Thoracic aorta (tissue), 2 donors: ENCODE measurements around the gene TMEM18. TPM values are rescaled to one million over a fixed set of nuclear protein-coding genes. Genes with fewer than 3 reads are reported as not detected.

Source experiments
- ATAC-seq: fragments of 150-250 bp; one replicate; pipeline ENCODE4 v1.8.0; 2017; ENCODE audit warnings: low read depth; ENCODE audit not compliant: insufficient number of reproducible peaks, low FRiP score
- DNase-seq: peaks from one replicate; pipeline ENCODE4 v3.0.0-alpha.2; 2020; ENCODE audit warnings: low spot score
- H3K27ac ChIP-seq, 2 donors: fragments of 200-600 bp; sonication (generic); 1 replicate in 1 of 2; 2 replicates in 1 of 2; pipeline ENCODE4 v1.5.1; 2016; ENCODE audit warnings: mild to moderate bottlenecking in 2 of 2, moderate library complexity in 2 of 2
- H3K27me3 ChIP-seq: fragments of 200-600 bp; sonication (generic); replicated peaks from 2 replicates; pipeline ENCODE4 v1.6.0; 2016; ENCODE audit warnings: mild to moderate bottlenecking; ENCODE audit not compliant: insufficient read depth
- H3K36me3 ChIP-seq: fragments of 200-600 bp; sonication (generic); one replicate; pipeline ENCODE4 v1.5.1; 2016
- H3K4me1 ChIP-seq, 2 donors: fragments of 200-600 bp; sonication (generic); 1 replicate in 1 of 2; 2 replicates in 1 of 2; pipeline versions ENCODE4 v1.5.1 to v1.6.0; 2016; ENCODE audit warnings: low read depth in 2 of 2, mild to moderate bottlenecking in 1 of 2; ENCODE audit not compliant: control insufficient read depth in 1 of 2
- H3K4me3 ChIP-seq: fragments of 200-600 bp; sonication (generic); 2 replicates; pipeline ENCODE4 v1.5.1; 2016; ENCODE audit warnings: mild to moderate bottlenecking
- H3K9me3 ChIP-seq: fragments of 200-600 bp; sonication (generic); 2 replicates; pipeline ENCODE4 v1.5.1; 2016
- CTCF ChIP-seq: fragments of 200-600 bp; sonication (generic); IDR thresholded peaks from one replicate; pipeline ENCODE4 v1.5.1; 2019; ENCODE audit warnings: antibody characterized with exemption
- total RNA-seq, 2 donors: library from RNA; depleted of rRNA; stranded (reverse); fragments of >200 nt; gene quantifications; one replicate each; pipeline versions ENCODE4 v1.1.0 to v1.2.3, GENCODE V29; 2016

The TMEM18 gene
- total RNA-seq, 2 donors from 2014 or later, result 3.1 to 14.8 TPM

- TF ChIP-seq CTCF, result no peak
- Histone ChIP-seq H3K4me1 (peaks cover 4 to 9% of the 10 kb centered on the region in 2 donors), H3K27ac (no peak overlapping the region), H3K36me3 (no peaks in the 10 kb centered on the region), H3K27me3 (no peaks in the 10 kb centered on the region), H3K9me3 (no peaks in the 10 kb centered on the region), H3K4me3 (no peak overlapping the region)
- DNase-seq, result no peak
- no peak for ATAC-seq
These were observed 3.3 kb upstream of the TMEM18 start for GRCh38 chr2:680496-680895.

- DNase-seq (no peak), ATAC-seq (no peak)
- no peak overlapping the region for H3K27ac ChIP-seq
These were observed 1.8 kb upstream of the TMEM18 start for GRCh38 chr2:678964-679363.

GRCh38 chr2:677959-678550, 849 bp upstream of the TMEM18 start:
- Histone ChIP-seq H3K4me1 (peaks cover 4 to 14% of the 10 kb centered on the region in 2 donors), H3K27ac (peak overlapping the region; percentile 92 to 96), H3K36me3 (no peaks in the 10 kb centered on the region), H3K4me3 (peak overlapping the region; percentile 93), H3K9me3 (no peaks in the 10 kb centered on the region), H3K27me3 (no peaks in the 10 kb centered on the region)
- no peak for DNase-seq
- no peak for TF ChIP-seq CTCF
- no peak for ATAC-seq

More at GRCh38 chr2:678964-679363, 1.8 kb upstream of the TMEM18 start:
- no peaks in the 10 kb centered on the region for H3K9me3 ChIP-seq
- no peak for TF ChIP-seq CTCF
- H3K36me3 ChIP-seq, result no peaks in the 10 kb centered on the region
- no peaks in the 10 kb centered on the region for H3K27me3 ChIP-seq
- peaks cover 4 to 11% of the 10 kb centered on the region in 2 donors for H3K4me1 ChIP-seq
- H3K4me3 ChIP-seq, result no peak overlapping the region

GRCh38 chr2:676647-677055, 555 bp downstream of the TMEM18 start:
- peaks cover 12% of the 10 kb centered on the region for H3K36me3 ChIP-seq
- H3K9me3 ChIP-seq, result no peaks in the 10 kb centered on the region
- H3K27me3 ChIP-seq, result no peaks in the 10 kb centered on the region
- TF ChIP-seq CTCF, result no peak
- DNase-seq (peak; percentile 96), ATAC-seq (peak; percentile 77)
- peak overlapping the region; percentile 92 to 96 for H3K27ac ChIP-seq
- H3K4me3 ChIP-seq, result peak overlapping the region; percentile 93
- peaks cover 4 to 14% of the 10 kb centered on the region in 2 donors for H3K4me1 ChIP-seq

GRCh38 chr2:675982-676646, 1.1 kb downstream of the TMEM18 start:
- Histone ChIP-seq H3K36me3 (peaks cover 13% of the 10 kb centered on the region), H3K9me3 (no peaks in the 10 kb centered on the region), H3K4me3 (peak overlapping the region; percentile 93), H3K27me3 (no peaks in the 10 kb centered on the region), H3K4me1 (peaks cover 4 to 14% of the 10 kb centered on the region in 2 donors), H3K27ac (peak overlapping the region in 1 of 2 donors; percentile 47)
- TF ChIP-seq CTCF, result peak; percentile 36
- DNase-seq (no peak), ATAC-seq (peak; percentile 3)
